GM23338 (cell line): ENCODE results near the gene ANKH.

Experiments used
- CREB1 ChIP-seq: fragments of 250-450 bp; sonication (Bioruptor Pico); IDR thresholded peaks from 2 replicates; pipeline ENCODE4 v1.5.0; 2020; ENCODE audit warnings: low read depth, mild to moderate bottlenecking, moderate library complexity
- CTCF ChIP-seq, 2 experiments: fragments of 200-600 bp in 1 of 2; sonication (generic) in 1 of 2; conservative IDR thresholded peaks; 2 replicates each; pipeline versions ENCODE4 v1.5.1 to v1.6.1; 2016 to 2017; ENCODE audit warnings: antibody characterized with exemption in 2 of 2, low read depth in 2 of 2, mild to moderate bottlenecking in 2 of 2, moderate library complexity in 1 of 2
- EZH2 ChIP-seq: fragments of 200-600 bp; sonication (generic); IDR thresholded peaks from one replicate; pipeline ENCODE4 v1.8.0; 2017; ENCODE audit warnings: antibody characterized with exemption, mild to moderate bottlenecking, low read depth; ENCODE audit not compliant: unreplicated experiment
- EZH2phosphoT487 ChIP-seq: fragments of 200-600 bp; sonication (generic); IDR thresholded peaks from one replicate; pipeline ENCODE4 v1.8.1; 2018; ENCODE audit warnings: antibody characterized with exemption; ENCODE audit not compliant: unreplicated experiment
- JUNB ChIP-seq: IDR thresholded peaks from one replicate; pipeline ENCODE4 v1.6.1; 2016; ENCODE audit warnings: antibody characterized with exemption; ENCODE audit not compliant: unreplicated experiment
- POLR2AphosphoS5 ChIP-seq: IDR thresholded peaks from 2 replicates; pipeline ENCODE4 v1.6.1; 2016; ENCODE audit warnings: antibody characterized with exemption, low read depth
- REST ChIP-seq: IDR thresholded peaks from one replicate; pipeline ENCODE4 v1.6.1; 2018; ENCODE audit warnings: antibody characterized with exemption; ENCODE audit not compliant: unreplicated experiment
- ZNF331 ChIP-seq: fragments of 250-450 bp; sonication (Bioruptor Pico); IDR thresholded peaks from 2 replicates; pipeline ENCODE4 v1.5.0; 2020; ENCODE audit warnings: low read depth, mild to moderate bottlenecking, moderate library complexity

- TF ChIP-seq CTCF (conservative IDR thresholded peaks at IDR 0.05; ENCODE audit: low read depth in 2 of 2) (no peak), POLR2AphosphoS5 (no peak), EZH2 (no peak), JUNB (no peak), EZH2phosphoT487 (no peak), ZNF331 (no peak), REST (no peak), CREB1 (CRISPR knock-in tag) (no peak)
Observed at GRCh38 chr5:14756478-14756877, 115.1 kb downstream of the ANKH start.
